HG03378 (cell line): ENCODE data around the gene CTNNAL1.
"Not testable (repeated sequence)": the region's sequence is repeated elsewhere in the genome, so short reads cannot be mapped to it uniquely, and the experiment has no call there.

Source experiments
- ATAC-seq: cut with Tn5 transposase; IDR thresholded peaks from one replicate; pipeline ENCODE4 v1.9.1; 2021; ENCODE audit warnings: mild to moderate bottlenecking, moderate library complexity; ENCODE audit not compliant: unreplicated experiment

Gene CTNNAL1

GRCh38 chr9:108937561-108938305 lies 75.6 kb downstream of the CTNNAL1 start:
- ATAC-seq: no peak

GRCh38 chr9:108934323-108934893 lies 78.9 kb downstream of the CTNNAL1 start, which contains the start of gene ABITRAM:
ABITRAM (plus strand) TSS chr9:108934400; CDS start chr9:108934487, 87 bp downstream.
- peak; percentile 59 for ATAC-seq

- ATAC-seq: peak; percentile 79
These were observed 79.5 kb downstream of the CTNNAL1 start, which contains the start of gene ELP1 for GRCh38 chr9:108933718-108934322. ELP1 (minus strand) TSS chr9:108934124; CDS start chr9:108931146, 2,978 bp downstream.

- ATAC-seq: no peak
These were observed 80.0 kb downstream of the CTNNAL1 start for GRCh38 chr9:108933231-108933717.

- ATAC-seq: no peak
These were observed 84.9 kb downstream of the CTNNAL1 start for GRCh38 chr9:108928386-108928785.

- ATAC-seq: no peak
These were observed 88.8 kb downstream of the CTNNAL1 start for GRCh38 chr9:108924466-108924865.

GRCh38 chr9:108921200-108921599 lies 92.1 kb downstream of the CTNNAL1 start:
- ATAC-seq: no peak

- not testable (repeated sequence) for ATAC-seq
These were observed 92.9 kb downstream of the CTNNAL1 start for GRCh38 chr9:108920401-108920800.

- ATAC-seq: no peak
These were observed 93.8 kb downstream of the CTNNAL1 start for GRCh38 chr9:108919517-108919916.

GRCh38 chr9:108913391-108913790 lies 99.9 kb downstream of the CTNNAL1 start:
- no peak for ATAC-seq

- no peak for ATAC-seq
These were observed 101.5 kb downstream of the CTNNAL1 start for GRCh38 chr9:108911820-108912219.

- ATAC-seq: no peak
These were observed 102.4 kb downstream of the CTNNAL1 start for GRCh38 chr9:108910914-108911313.

GRCh38 chr9:108910402-108910801 lies 102.9 kb downstream of the CTNNAL1 start:
- no peak for ATAC-seq

- ATAC-seq: no peak
These were observed 107.8 kb downstream of the CTNNAL1 start for GRCh38 chr9:108905494-108905893.

GRCh38 chr9:108904161-108904560 lies 109.1 kb downstream of the CTNNAL1 start:
- no peak for ATAC-seq

- no peak for ATAC-seq
These were observed 109.7 kb downstream of the CTNNAL1 start for GRCh38 chr9:108903420-108904103.

GRCh38 chr9:108900176-108900575 lies 113.1 kb downstream of the CTNNAL1 start:
- ATAC-seq: no peak

- ATAC-seq: not testable (repeated sequence)
These were observed 114.1 kb downstream of the CTNNAL1 start for GRCh38 chr9:108899023-108899695.

GRCh38 chr9:108897324-108898096 lies 115.8 kb downstream of the CTNNAL1 start:
- ATAC-seq: no peak
